GM11168 (cell line): ENCODE measurements around the gene IGSF21.

Source experiments
- in situ Hi-C: fragments of 300-500 bp; cut with MboI; formaldehyde crosslinking; loops from one replicate; pipeline ENCODE4 v1.12.0; 2022; ENCODE audit warnings: low sequenced_read_pairs; ENCODE audit not compliant: unreplicated experiment

The IGSF21 gene

GRCh38 chr1:18376661-18377060 is 269.1 kb downstream of the IGSF21 start:
- in situ Hi-C loops, result no loop called here

GRCh38 chr1:18380288-18380687 is 272.7 kb downstream of the IGSF21 start:
- in situ Hi-C loops, result no loop called here

- in situ Hi-C loops, result no loop called here
Measured at GRCh38 chr1:18384059-18384458, 276.5 kb downstream of the IGSF21 start.

- in situ Hi-C loops, result no loop called here
Measured at GRCh38 chr1:18384471-18384870, 276.9 kb downstream of the IGSF21 start.

- in situ Hi-C loops, result no loop called here
Measured at GRCh38 chr1:18385239-18385790, 277.7 kb downstream of the IGSF21 start.

- in situ Hi-C loops, result no loop called here
Measured at GRCh38 chr1:18386591-18386990, 279.0 kb downstream of the IGSF21 start.

- in situ Hi-C loops, result no loop called here
Measured at GRCh38 chr1:18387307-18387706, 279.7 kb downstream of the IGSF21 start.

GRCh38 chr1:18390953-18391352 is 283.4 kb downstream of the IGSF21 start:
- in situ Hi-C loops, result no loop called here

- in situ Hi-C loops, result no loop called here
Measured at GRCh38 chr1:18394563-18395156, 287.1 kb downstream of the IGSF21 start.

GRCh38 chr1:18396247-18396980 is 288.8 kb downstream of the IGSF21 start:
- in situ Hi-C loops, result no loop called here

GRCh38 chr1:18397641-18398040 is 290.0 kb downstream of the IGSF21 start:
- in situ Hi-C loops, result no loop called here

GRCh38 chr1:18398791-18399530 is 291.4 kb downstream of the IGSF21 start:
- in situ Hi-C loops, result no loop called here

GRCh38 chr1:18400347-18401102 is 292.9 kb downstream of the IGSF21 start:
- in situ Hi-C loops, result no loop called here

GRCh38 chr1:18401921-18402320 is 294.3 kb downstream of the IGSF21 start:
- in situ Hi-C loops, result no loop called here

- in situ Hi-C loops, result no loop called here
Measured at GRCh38 chr1:18404460-18404859, 296.9 kb downstream of the IGSF21 start.

GRCh38 chr1:18407166-18408045 is 299.8 kb downstream of the IGSF21 start:
- in situ Hi-C loops, result no loop called here

- in situ Hi-C loops, result no loop called here
Measured at GRCh38 chr1:18408656-18409370, 301.2 kb downstream of the IGSF21 start.

- in situ Hi-C loops, result no loop called here
Measured at GRCh38 chr1:18409609-18410237, 302.1 kb downstream of the IGSF21 start.
